Neural cell (in vitro differentiated cells): ENCODE results near the gene DCTN5. TPM values are rescaled to one million over a fixed set of nuclear protein-coding genes. Genes with fewer than 3 reads are reported as not detected.

Experiments
- H2AFZ ChIP-seq: fragments of 200-600, 300-800 bp; sonication (generic), shearing (Covaris generic); 2 replicates; pipeline ENCODE4 v1.6.0; 2014; ENCODE audit warnings: low read depth, mild to moderate bottlenecking, antibody characterized with exemption, low read length, moderate library complexity
- H3F3A ChIP-seq: fragments of 200-600 bp; shearing (Covaris generic); 2 replicates; pipeline ENCODE4 v1.6.1; 2016; ENCODE audit warnings: mild to moderate bottlenecking, moderate library complexity, mixed read lengths, antibody characterized with exemption, low read length; ENCODE audit not compliant: insufficient read depth, poor library complexity, severe bottlenecking
- H3K27ac ChIP-seq: fragments of 200-600, 300-800 bp; sonication (generic), shearing (Covaris generic); 2 replicates; pipeline ENCODE4 v1.5.1; 2014; ENCODE audit warnings: mild to moderate bottlenecking, low read length, moderate library complexity
- H3K27me3 ChIP-seq: fragments of 300-800, 200-600 bp; sonication (generic), shearing (Covaris generic); 2 replicates; pipeline ENCODE4 v1.6.0; 2014; ENCODE audit warnings: mild to moderate bottlenecking, low read depth, low read length, moderate library complexity; ENCODE audit not compliant: insufficient read depth
- H3K36me3 ChIP-seq: fragments of 300-800, 200-600 bp; sonication (generic), shearing (Covaris generic); 2 replicates; pipeline ENCODE4 v1.5.1; 2014; ENCODE audit warnings: mild to moderate bottlenecking, antibody characterized with exemption, low read length, moderate library complexity; ENCODE audit not compliant: insufficient read depth
- H3K4me2 ChIP-seq: fragments of 300-800, 200-600 bp; sonication (generic), shearing (Covaris generic); 2 replicates; pipeline ENCODE4 v1.6.0; 2014; ENCODE audit warnings: mild to moderate bottlenecking, low read length
- H3K4me3 ChIP-seq: fragments of 300-800, 200-600 bp; sonication (generic), shearing (Covaris generic); 2 replicates; pipeline ENCODE4 v1.5.1; 2014; ENCODE audit warnings: mild to moderate bottlenecking, low read length, moderate library complexity
- H3K79me2 ChIP-seq: fragments of 200-600 bp; shearing (Covaris generic); replicated peaks from 2 replicates; pipeline ENCODE4 v1.6.0; 2014; ENCODE audit warnings: mild to moderate bottlenecking, low read length, moderate library complexity; ENCODE audit not compliant: insufficient read depth
- H3K9ac ChIP-seq: fragments of 300-800, 200-600 bp; sonication (generic), shearing (Covaris generic); 2 replicates; pipeline ENCODE4 v1.6.1; 2016; ENCODE audit warnings: mild to moderate bottlenecking, low read length, mixed read lengths
- H3K9me2 ChIP-seq: fragments of 200-600 bp; shearing (Covaris generic); 2 replicates; pipeline ENCODE4 v1.6.1; 2016; ENCODE audit warnings: mild to moderate bottlenecking, low read length, mixed read lengths; ENCODE audit not compliant: insufficient read depth
- H3K9me3 ChIP-seq: fragments of 200-600, 300-800 bp; sonication (generic), shearing (Covaris generic); 2 replicates; pipeline ENCODE4 v1.6.1; 2016; ENCODE audit warnings: mild to moderate bottlenecking, mixed run types, low read length, moderate library complexity, mixed read lengths
- H4K20me1 ChIP-seq: fragments of 200-600 bp; shearing (Covaris generic); 2 replicates; pipeline ENCODE4 v1.6.1; 2016; ENCODE audit warnings: mild to moderate bottlenecking, mixed run types; ENCODE audit not compliant: insufficient read depth
- CTCF ChIP-seq: fragments of 450-650 bp; IDR thresholded peaks from 2 replicates; pipeline ENCODE4 v1.5.1; 2014; ENCODE audit warnings: antibody characterized with exemption, mild to moderate bottlenecking, moderate library complexity; ENCODE audit not compliant: poor library complexity, severe bottlenecking
- EP300 ChIP-seq: fragments of 450-650 bp; conservative IDR thresholded peaks from 2 replicates; pipeline ENCODE4 v1.6.1; 2014; ENCODE audit warnings: antibody characterized with exemption, mild to moderate bottlenecking, moderate library complexity; ENCODE audit not compliant: poor library complexity, severe bottlenecking
- EZH2 ChIP-seq: fragments of 200-600, 300-800 bp; shearing (Covaris generic), sonication (generic); IDR thresholded peaks from 2 replicates; pipeline ENCODE4 v1.6.1; 2014; ENCODE audit warnings: antibody characterized with exemption, low read length, borderline replicate concordance, mild to moderate bottlenecking; ENCODE audit not compliant: insufficient read depth, poor library complexity, severe bottlenecking
- MXI1 ChIP-seq: fragments of 450-650 bp; conservative IDR thresholded peaks from 2 replicates; pipeline ENCODE4 v1.6.1; 2014; ENCODE audit warnings: antibody characterized with exemption, mild to moderate bottlenecking; ENCODE audit not compliant: poor library complexity, severe bottlenecking
- POLR2AphosphoS5 ChIP-seq: IDR thresholded peaks from 2 replicates; pipeline ENCODE4 v1.6.1; 2012
- RAD21 ChIP-seq: fragments of 450-650 bp; conservative IDR thresholded peaks from 2 replicates; pipeline ENCODE4 v1.6.1; 2014; ENCODE audit warnings: antibody characterized with exemption, mild to moderate bottlenecking, moderate library complexity
- REST ChIP-seq: IDR thresholded peaks from 2 replicates; pipeline ENCODE4 v1.6.1; 2012; ENCODE audit warnings: borderline replicate concordance
- SMC3 ChIP-seq: fragments of 450-650 bp; conservative IDR thresholded peaks from 2 replicates; pipeline ENCODE4 v1.6.1; 2014; ENCODE audit warnings: antibody characterized with exemption, mild to moderate bottlenecking, moderate library complexity; ENCODE audit not compliant: poor library complexity
- TAF1 ChIP-seq: IDR thresholded peaks from 2 replicates; pipeline ENCODE4 v1.6.1; 2012; ENCODE audit warnings: low read depth
- polyA plus RNA-seq: library from polyadenylated mRNA; depleted of rRNA; stranded (reverse); fragments of >200 nt; gene quantifications from 2 replicates; pipeline ENCODE4 v1.2.3, GENCODE V29; 2014

DCTN5 gene
- polyA plus RNA-seq, 1 donor from 2014 or later = 65.8 TPM

- H4K20me1 ChIP-seq = no peaks in the 10 kb centered on the region
- peaks cover 4% of the 10 kb centered on the region for H3K36me3 ChIP-seq
- no peaks in the 10 kb centered on the region for H3K79me2 ChIP-seq
- no peak overlapping the region for H3K4me2 ChIP-seq
- TF ChIP-seq EP300 = no peak
- no peak for TF ChIP-seq EZH2
- TF ChIP-seq CTCF = no peak
- no peak for TF ChIP-seq TAF1
- TF ChIP-seq SMC3 = no peak
- TF ChIP-seq POLR2AphosphoS5 = no peak
- TF ChIP-seq REST = no peak
- TF ChIP-seq RAD21 = no peak
- TF ChIP-seq MXI1 = no peak
- no peak overlapping the region for H3K27ac ChIP-seq
- H3K9me3 ChIP-seq = no peaks in the 10 kb centered on the region
- H3K4me3 ChIP-seq = no peak overlapping the region
- no peaks in the 10 kb centered on the region for H3F3A ChIP-seq
- H3K9me2 ChIP-seq = no peaks in the 10 kb centered on the region
- H3K9ac ChIP-seq = no peak overlapping the region
- no peak overlapping the region for H2AFZ ChIP-seq
- no peaks in the 10 kb centered on the region for H3K27me3 ChIP-seq
These were observed 27.0 kb downstream of the DCTN5 start for GRCh38 chr16:23668225-23668624.

DNA sequence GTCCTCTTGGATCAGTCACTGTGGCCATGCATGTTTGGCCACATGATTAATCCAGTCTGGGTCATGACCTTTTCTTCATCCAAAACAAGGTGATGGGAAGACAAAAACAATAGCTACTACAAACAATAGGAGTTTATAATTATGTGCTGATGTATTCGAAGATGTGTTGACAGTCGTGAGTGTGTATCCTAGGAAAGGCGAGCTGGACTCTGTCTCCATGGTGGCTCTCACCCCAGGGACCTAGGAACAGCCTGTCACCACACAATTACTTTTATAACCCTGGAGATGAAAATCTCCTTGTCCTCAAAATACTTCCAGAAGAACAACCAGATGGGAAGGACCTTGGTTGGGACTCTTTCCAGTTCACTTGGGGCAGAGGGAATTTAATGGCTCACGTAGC is 27.6 kb downstream of the DCTN5 start:
- Histone ChIP-seq H3K9me2 (no peaks in the 10 kb centered on the region), H3K9ac (no peak overlapping the region), H2AFZ (no peak overlapping the region), H3K9me3 (no peaks in the 10 kb centered on the region), H3F3A (no peaks in the 10 kb centered on the region), H3K36me3 (peaks cover 4% of the 10 kb centered on the region), H4K20me1 (no peaks in the 10 kb centered on the region), H3K27ac (no peak overlapping the region), H3K79me2 (no peaks in the 10 kb centered on the region), H3K4me3 (no peak overlapping the region), H3K4me2 (no peak overlapping the region), H3K27me3 (no peaks in the 10 kb centered on the region)
- TF ChIP-seq POLR2AphosphoS5 = no peak

DNA sequence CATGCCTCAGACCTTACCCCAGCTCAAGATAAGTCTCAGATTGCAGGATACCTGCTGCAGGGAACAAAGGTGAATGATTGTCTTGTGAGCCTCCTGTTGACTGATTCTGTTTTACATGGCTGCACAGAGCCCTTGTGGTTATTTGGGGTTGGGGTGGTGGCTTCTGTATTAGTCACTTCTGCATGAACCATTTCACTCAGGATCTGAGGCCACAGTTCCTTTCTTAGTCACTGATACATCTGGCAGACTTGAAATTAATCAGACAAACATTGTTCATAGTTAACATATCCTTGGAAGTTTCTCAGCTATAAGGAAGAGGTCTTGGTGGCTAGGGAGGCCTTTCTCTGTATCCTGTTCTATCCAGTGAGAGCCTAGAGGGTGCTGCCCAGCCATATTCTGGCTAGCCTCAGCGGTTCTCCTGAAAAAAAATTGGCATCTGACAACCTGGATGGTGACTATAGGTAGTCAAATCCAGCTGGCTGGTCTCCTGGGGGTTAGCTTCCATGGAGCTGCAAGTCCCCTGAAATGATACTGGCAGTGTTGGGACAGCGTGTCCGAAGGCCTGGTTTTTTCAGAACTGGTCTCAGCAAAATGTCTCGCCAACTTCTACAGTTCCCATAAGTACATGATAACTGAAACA is 29.0 kb downstream of the DCTN5 start:
- Histone ChIP-seq H3K27me3 (no peaks in the 10 kb centered on the region), H3K27ac (no peak overlapping the region), H3K9ac (no peak overlapping the region), H3F3A (no peaks in the 10 kb centered on the region), H3K79me2 (no peaks in the 10 kb centered on the region), H4K20me1 (no peaks in the 10 kb centered on the region), H2AFZ (no peak overlapping the region), H3K36me3 (peaks cover 4% of the 10 kb centered on the region), H3K4me2 (no peak overlapping the region), H3K4me3 (no peak overlapping the region), H3K9me3 (no peaks in the 10 kb centered on the region), H3K9me2 (no peaks in the 10 kb centered on the region)
- TF ChIP-seq SMC3 (no peak), POLR2AphosphoS5 (no peak), CTCF (no peak), EZH2 (no peak), REST (no peak)
